Measurements from ENCODE around the gene BMP8A.
"Not testable (repeated sequence)": the region's sequence is repeated elsewhere in the genome, so short reads cannot be mapped to it uniquely, and the experiment has no call there.

BMP8A gene

GRCh38 chr1:39491146-39491921, at the start of gene BMP8A:
Gene BMP8A (plus strand): TSS chr1:39491636. CDS start chr1:39491992, 356 bp downstream.
- DNase-seq (ENCODE audit: low spot score) = no peak

DNA sequence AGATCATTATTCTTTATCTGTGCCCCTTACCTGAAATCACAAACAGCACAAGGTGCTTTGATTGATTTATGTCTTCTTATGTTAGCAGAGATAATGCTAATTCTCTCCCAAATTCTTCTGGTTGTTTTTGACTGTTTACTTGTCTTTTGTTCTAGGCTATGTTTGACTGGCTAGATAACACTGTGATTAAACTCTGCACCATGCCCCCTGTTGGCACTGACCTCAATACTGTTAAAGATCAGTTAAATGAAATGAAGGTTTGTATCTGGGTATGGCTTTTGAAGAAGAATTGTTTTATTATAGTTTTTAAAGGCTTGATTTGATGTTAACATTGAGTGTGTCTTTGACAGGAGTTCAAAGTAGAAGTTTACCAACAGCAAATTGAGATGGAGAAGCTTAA, 49.6 kb upstream of the BMP8A start:
- DNase-seq (ENCODE audit: low spot score) = no peak

GRCh38 chr1:39445573-39445972, 45.9 kb upstream of the BMP8A start:
- DNase-seq (ENCODE audit: low spot score) = no peak

DNA sequence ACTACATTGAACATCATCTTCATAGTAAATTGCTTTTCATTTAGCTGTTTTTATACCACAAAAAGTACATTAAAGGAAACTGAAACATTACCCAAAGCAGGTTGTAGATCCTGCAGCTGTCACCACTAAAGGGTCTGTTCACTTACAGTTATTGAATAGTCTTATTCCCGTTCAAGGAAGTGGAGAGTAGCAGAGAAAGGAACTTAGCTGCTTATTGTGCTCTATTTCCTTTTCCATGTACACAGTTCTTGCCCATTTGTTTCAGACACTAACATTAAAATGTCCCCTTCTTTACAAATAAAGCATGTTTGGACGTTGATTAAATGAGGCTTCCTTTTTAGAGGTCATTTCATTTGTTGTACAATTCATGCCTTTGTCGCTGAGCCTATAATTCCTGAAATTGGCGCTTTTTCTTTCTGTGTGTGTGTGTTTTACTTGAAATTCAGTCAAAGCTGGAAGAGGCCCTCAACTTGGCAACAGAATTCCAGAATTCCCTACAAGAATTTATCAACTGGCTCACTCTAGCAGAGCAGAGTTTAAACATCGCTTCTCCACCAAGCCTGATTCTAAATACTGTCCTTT, 44.4 kb upstream of the BMP8A start:
- DNase-seq (ENCODE audit: low spot score) = no peak

DNA sequence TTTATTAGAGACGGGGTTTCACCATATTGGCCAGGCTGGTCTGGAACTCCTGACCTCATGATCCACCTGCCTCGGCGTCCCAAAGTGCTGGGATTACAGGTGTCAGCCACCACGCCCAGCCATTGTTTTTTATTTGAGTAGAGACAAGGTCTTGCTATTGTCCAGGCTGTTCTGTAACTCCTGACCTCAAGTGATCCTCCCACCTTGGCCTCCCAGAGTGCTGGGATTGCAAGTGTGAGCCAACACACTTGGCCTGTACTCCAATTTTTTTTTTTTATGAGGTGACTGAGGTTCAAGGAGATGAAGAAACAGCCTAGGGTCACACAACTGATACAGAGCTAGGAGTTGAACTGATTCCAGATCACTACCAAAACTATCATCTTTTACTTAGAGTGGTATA, 41.4 kb upstream of the BMP8A start:
- DNase-seq (ENCODE audit: low spot score) = not testable (repeated sequence)

DNA sequence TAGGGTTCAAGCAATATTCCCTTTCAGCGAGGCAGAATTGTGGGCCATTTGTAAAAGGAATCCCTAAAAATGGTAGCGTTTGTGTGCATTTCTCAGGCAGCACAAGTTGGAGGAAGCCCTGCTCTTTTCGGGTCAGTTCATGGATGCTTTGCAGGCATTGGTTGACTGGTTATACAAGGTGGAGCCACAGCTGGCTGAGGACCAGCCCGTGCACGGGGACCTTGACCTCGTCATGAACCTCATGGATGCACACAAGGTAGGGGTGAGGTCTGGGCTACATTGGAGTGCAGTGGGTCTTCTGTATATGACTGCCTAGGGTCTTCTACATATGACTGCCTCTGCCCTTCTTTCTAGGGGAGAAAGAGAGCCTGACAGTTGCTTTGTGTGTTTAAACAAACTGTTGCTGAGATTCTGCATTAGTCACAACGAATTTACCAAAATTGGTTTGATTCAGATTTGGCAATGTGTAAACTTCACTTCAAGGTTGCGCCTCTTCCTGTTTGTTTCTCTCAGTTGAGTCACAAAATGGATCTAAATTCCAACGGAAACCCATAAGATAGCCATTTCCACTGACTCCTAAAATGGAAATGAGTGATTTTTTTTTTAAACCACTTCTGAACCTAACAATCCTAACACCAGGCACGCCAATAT, 40.4 kb upstream of the BMP8A start:
- no peak for DNase-seq (ENCODE audit: low spot score)

DNA sequence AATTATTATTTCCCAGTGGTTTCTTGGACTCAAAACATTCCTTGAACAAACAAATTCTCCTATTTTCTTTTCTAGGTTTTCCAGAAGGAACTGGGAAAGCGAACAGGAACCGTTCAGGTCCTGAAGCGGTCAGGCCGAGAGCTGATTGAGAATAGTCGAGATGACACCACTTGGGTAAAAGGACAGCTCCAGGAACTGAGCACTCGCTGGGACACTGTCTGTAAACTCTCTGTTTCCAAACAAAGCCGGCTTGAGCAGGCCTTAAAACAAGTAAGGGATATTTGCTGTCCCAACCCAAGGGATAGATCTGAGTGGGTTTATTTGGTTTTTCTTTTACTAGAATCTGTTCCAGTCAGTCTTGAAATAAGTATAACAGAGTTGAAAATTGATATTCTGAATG, 39.4 kb upstream of the BMP8A start:
- DNase-seq (ENCODE audit: low spot score) = no peak

DNA sequence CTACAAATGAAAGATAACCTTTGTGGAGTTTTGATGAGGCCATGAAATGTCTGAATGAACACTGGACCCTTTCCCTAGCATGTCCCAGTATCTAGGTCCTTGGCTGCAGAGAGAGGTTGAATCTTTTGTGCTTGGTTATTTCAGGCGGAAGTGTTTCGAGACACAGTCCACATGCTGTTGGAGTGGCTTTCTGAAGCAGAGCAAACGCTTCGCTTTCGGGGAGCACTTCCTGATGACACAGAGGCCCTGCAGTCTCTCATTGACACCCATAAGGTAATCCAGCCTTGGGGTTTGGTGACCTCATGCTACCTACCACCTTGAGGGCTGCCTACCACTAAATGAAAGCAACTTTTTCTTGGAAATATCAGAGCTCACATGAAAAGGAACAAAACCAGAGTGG, 38.9 kb upstream of the BMP8A start:
- no peak for DNase-seq (ENCODE audit: low spot score)

- DNase-seq (ENCODE audit: low spot score) = no peak
Observed at GRCh38 chr1:39453603-39454002, 37.8 kb upstream of the BMP8A start.

- DNase-seq (ENCODE audit: low spot score) = no peak
Observed at GRCh38 chr1:39458991-39459390, 32.4 kb upstream of the BMP8A start.

GRCh38 chr1:39462074-39462473, 29.4 kb upstream of the BMP8A start:
- DNase-seq (ENCODE audit: low spot score) = no peak

- no peak for DNase-seq (ENCODE audit: low spot score)
Observed at GRCh38 chr1:39466413-39467107, 24.9 kb upstream of the BMP8A start.

DNA sequence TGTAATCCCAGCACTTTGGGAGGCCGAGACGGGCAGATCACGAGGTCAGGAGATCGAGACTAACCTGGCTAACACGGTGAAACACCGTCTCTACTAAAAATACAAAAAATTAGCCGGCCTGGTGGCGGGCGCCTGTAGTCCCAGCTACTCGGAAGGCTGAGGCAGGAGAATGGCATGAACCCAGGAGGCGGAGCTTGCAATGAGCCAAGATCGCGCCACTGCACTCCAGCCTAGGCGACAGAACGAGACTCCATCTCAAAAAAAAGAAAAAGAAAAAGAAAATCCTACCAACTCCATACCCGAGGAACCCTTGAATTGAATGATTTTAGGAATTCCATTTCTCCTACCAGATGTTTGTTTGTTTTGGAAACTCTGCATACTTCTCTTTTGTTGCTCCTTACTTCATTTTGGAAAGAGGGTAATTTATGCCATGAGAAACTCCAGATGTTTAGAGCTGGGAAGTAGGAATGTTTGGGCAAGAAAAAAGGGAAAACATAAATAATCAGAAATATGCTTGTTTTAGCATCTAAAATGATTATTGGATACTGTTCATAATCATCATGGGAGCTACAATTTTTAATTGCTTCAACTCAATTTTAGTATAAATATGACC, 24.2 kb upstream of the BMP8A start:
- not testable (repeated sequence) for DNase-seq (ENCODE audit: low spot score)

GRCh38 chr1:39469150-39469549, 22.3 kb upstream of the BMP8A start:
- DNase-seq (ENCODE audit: low spot score) = no peak

GRCh38 chr1:39470040-39470439, 21.4 kb upstream of the BMP8A start:
- no peak for DNase-seq (ENCODE audit: low spot score)

- DNase-seq (ENCODE audit: low spot score) = no peak
Observed at GRCh38 chr1:39472826-39473225, 18.6 kb upstream of the BMP8A start.

- DNase-seq (ENCODE audit: low spot score) = no peak
Observed at GRCh38 chr1:39473324-39473723, 18.1 kb upstream of the BMP8A start.

GRCh38 chr1:39474810-39475209, 16.6 kb upstream of the BMP8A start:
- DNase-seq (ENCODE audit: low spot score) = no peak

GRCh38 chr1:39475551-39475950, 15.9 kb upstream of the BMP8A start:
- DNase-seq (ENCODE audit: low spot score) = not testable (repeated sequence)

DNA sequence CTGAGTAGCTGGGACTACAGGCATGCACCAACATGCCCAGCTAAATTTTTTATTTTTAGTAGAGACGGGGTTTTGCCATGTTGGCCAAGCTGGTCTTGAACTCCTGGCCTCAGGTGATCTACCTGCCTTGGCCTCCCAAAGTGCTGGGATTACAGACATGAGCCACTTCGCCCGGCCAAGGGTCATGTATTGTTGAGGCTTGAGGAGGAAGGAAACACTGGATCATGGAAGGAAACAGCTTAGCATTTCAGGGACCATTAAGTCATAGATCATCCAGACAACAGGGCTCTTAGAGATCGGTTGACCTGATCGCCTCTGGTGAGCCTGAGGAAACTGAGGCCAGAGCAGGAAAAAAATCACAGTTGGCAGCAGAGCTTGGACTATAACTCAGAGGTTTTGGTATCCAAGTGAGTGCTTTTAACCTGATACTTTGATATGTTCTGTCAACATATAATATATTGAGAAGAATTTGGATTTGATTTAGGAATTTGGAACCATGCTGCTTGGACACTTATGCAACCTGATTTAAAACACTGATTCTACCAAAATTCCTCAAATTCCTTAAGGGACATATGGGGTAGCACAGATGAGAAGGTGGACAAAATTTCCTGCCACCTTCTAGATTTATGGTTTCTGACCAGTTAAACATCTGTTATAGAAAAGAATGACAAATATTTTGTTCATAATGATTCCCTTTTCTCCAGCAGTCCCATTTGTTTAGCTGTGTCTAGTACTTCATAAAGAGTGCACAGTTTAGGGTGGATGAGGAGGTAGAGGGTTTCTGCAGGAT, 13.1 kb upstream of the BMP8A start:
- no peak for DNase-seq (ENCODE audit: low spot score)

GRCh38 chr1:39481289-39481688, 10.1 kb upstream of the BMP8A start:
- no peak for DNase-seq (ENCODE audit: low spot score)
